Measurements from ENCODE around the gene TRERF1. TPM values are rescaled to one million over a fixed set of nuclear protein-coding genes. Genes with fewer than 3 reads are reported as not detected.

Gene TRERF1
- total and polyA plus RNA-seq, 2 of the 8 experiments (the other 6 are each of a cell fraction or from before 2014, with no cell fraction given), result 10.8 to 21.5 TPM

DNA sequence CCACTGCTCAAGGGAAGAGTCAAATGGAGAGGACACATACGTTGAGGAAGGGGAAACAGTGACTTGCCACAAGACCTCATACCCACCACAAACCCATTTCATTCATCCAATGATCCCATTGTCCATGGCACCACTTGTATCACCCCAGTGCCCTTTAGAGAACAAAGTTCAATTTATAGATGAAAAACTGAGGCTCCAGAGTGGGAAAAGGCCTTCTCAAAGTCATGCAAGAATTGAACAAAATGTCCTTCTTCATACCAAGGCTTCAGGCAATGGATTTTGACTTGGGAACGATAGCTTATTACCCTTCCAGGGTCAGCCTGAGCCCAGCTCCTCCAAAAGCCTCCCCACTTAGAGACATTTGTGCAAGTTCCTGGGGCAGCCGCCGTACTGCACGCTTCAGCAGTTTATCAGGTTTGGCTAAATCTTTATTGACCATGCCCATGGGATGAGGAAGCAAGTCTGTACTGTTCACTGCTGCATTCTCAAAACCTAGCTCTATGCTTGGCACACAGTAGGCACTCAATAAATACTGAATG is 186.8 kb downstream of the TRERF1 start:
- TF ChIP-seq SP2 (IDR thresholded peaks at IDR 0.05; ENCODE audit: low read length) (no peak), SIN3A (conservative IDR thresholded peaks at IDR 0.05 in 1 of 2, IDR thresholded peaks at IDR 0.05 in 1 of 2; ENCODE audit: low read depth in 1 of 2, low read length in 2 of 2) (no peak), BCL11A (IDR thresholded peaks at IDR 0.05; ENCODE audit: low read depth in 2 of 2, low read length in 2 of 2) (no peak), CEBPB (IDR thresholded peaks at IDR 0.05; ENCODE audit: low read depth, low read length) (no peak), PHF8 (conservative IDR thresholded peaks at IDR 0.05; ENCODE audit: low read depth, low read length) (no peak), SIX5 (IDR thresholded peaks at IDR 0.05; ENCODE audit: low read depth, low read length) (no peak), EGR1 (IDR thresholded peaks at IDR 0.05; ENCODE audit: borderline replicate concordance, low read depth, low read length) (no peak), CBX8 (IDR thresholded peaks at IDR 0.05; ENCODE audit: borderline replicate concordance, low read depth, low read length) (no peak), RAD21 (IDR thresholded peaks at IDR 0.05 in 1 of 2, conservative IDR thresholded peaks at IDR 0.05 in 1 of 2; ENCODE audit: low read depth in 2 of 2, low read length in 2 of 2) (no peak), HDAC2 (IDR thresholded peaks at IDR 0.05; ENCODE audit: borderline replicate concordance in 1 of 2, low read depth in 2 of 2, low read length in 2 of 2) (no peak)
- H4K91ac ChIP-seq (replicated peaks; ENCODE audit: insufficient read length, low read length), result no peak overlapping the region
- CTCF ChIA-PET (ENCODE audit: partially characterized antibody), result interaction anchor here (0.8 to 4.7 kb wide), 6 partner anchors 25 to 298 kb away, joined by 3 to 23 read pairs (median 6); partner anchors contain the start of gene UBR2

More for the DNA sequence above, 186.8 kb downstream of the TRERF1 start:
- WGBS, 2 experiments (ENCODE audit: extremely low coverage in 1 of 2, insufficient coverage in 1 of 2, insufficient read length in 1 of 2, insufficient replicate concordance in 2 of 2, low coverage in 1 of 2, low lambda C conversion rate in 2 of 2, missing lambda C conversion rate in 1 of 2), result 95% methylated on average over 5 of the region's 5 CpGs; no CpG with 5 or more reads in 1 of the 2 experiments
- Histone ChIP-seq H3K79me1 (ENCODE audit: low read depth, low read length) (no peaks in the 10 kb centered on the region; the same call in 1 of the 2 replicates), H3K23me2 (ENCODE audit: low read depth, low read length) (no peaks in the 10 kb centered on the region), H3K14ac (ENCODE audit: insufficient read length) (no peak overlapping the region), H3K4ac (replicated peaks; ENCODE audit: insufficient read length, low read depth, low read length) (no peak overlapping the region), H3K27me3 (replicated peaks in 1 of 4; ENCODE audit: control insufficient read depth in 3 of 4, extremely low read depth in 1 of 4, insufficient read depth in 3 of 4, low read length in 3 of 4) (no peaks in the 10 kb centered on the region), H3K9me3 (ENCODE audit: insufficient read depth in 2 of 2, low read depth in 1 of 2, low read length in 1 of 2) (no peaks in the 10 kb centered on the region), H3K4me3 (ENCODE audit: extremely low read depth in 1 of 4, insufficient read depth in 2 of 4, low read depth in 3 of 4, low read length in 4 of 4) (no peak overlapping the region), H2AK5ac (ENCODE audit: low read depth, low read length) (no peak overlapping the region), H2AFZ (ENCODE audit: low read length) (no peak overlapping the region), H3K36me3 (ENCODE audit: control insufficient read depth in 2 of 4, insufficient read depth in 4 of 4, low read length in 3 of 4) (peaks cover 2 to 14% (median 4%) of the 10 kb centered on the region in 4 experiments; a peak in 4 of 8 replicates), H3K9ac (replicated peaks in 1 of 4; ENCODE audit: extremely low read depth in 1 of 4, low read depth in 3 of 4, low read length in 3 of 4) (no peak overlapping the region; a peak in 1 of 7 replicates), H4K20me1 (replicated peaks in 1 of 2; ENCODE audit: control insufficient read depth in 1 of 2, insufficient read depth in 2 of 2, low read length in 2 of 2) (peaks cover 0 to 1% of the 10 kb centered on the region in 2 experiments), H4K8ac (ENCODE audit: extremely low read depth, insufficient read depth, low read length) (no peak overlapping the region), H3K4me2 (ENCODE audit: insufficient read depth in 1 of 2, low read depth in 2 of 2, low read length in 2 of 2) (no peak overlapping the region), H2BK20ac (ENCODE audit: low read length) (no peak overlapping the region), H2BK120ac (replicated peaks; ENCODE audit: low read depth, low read length) (no peak overlapping the region), H2BK12ac (ENCODE audit: low read depth, low read length) (no peak overlapping the region), H3K4me1 (replicated peaks in 1 of 4; ENCODE audit: control insufficient read depth in 3 of 4, insufficient read depth in 4 of 4, low read length in 3 of 4) (peaks cover 1 to 5% (median 4%) of the 10 kb centered on the region in 4 experiments; a peak in 6 of 7 replicates), H2BK15ac (ENCODE audit: low read length) (no peak overlapping the region), H2BK5ac (ENCODE audit: low read depth, low read length) (no peak overlapping the region), H4K5ac (ENCODE audit: insufficient read length, low read depth, low read length) (no peak overlapping the region), H3K56ac (replicated peaks; ENCODE audit: insufficient read length, low read depth, low read length) (no peak overlapping the region), H3K23ac (ENCODE audit: insufficient read length) (no peak overlapping the region), H3K79me2 (ENCODE audit: control insufficient read depth in 1 of 2, insufficient read depth in 2 of 2, low read length in 2 of 2) (no peaks in the 10 kb centered on the region), H3K27ac (ENCODE audit: low read depth, low read length) (no peak overlapping the region), H3K18ac (ENCODE audit: extremely low read depth, low read length) (no peak overlapping the region)
- DNase-seq (ENCODE audit: low read depth in 1 of 2, low spot score in 2 of 2), result no peak
- FAIRE-seq, result no peak
- POLR2A ChIA-PET (ENCODE audit: partially characterized antibody), result interaction anchor here (1.3 kb wide), 1 partner anchor 12 kb away, joined by 4 read pairs; no protein-coding TSS in a partner anchor

All from H1 (cell line).